ENCODE measurements around the gene ARSA. TPM values are rescaled to one million over a fixed set of nuclear protein-coding genes. Genes with fewer than 3 reads are reported as not detected.

The ARSA gene
- polyA plus RNA-seq, 1 of the 3 experiments (the other 2 are of a cell fraction) = 34.2 TPM

- TF ChIP-seq IRF3 (IDR thresholded peaks at IDR 0.05; ENCODE audit: low read depth, low read length) (no peak), USF2 (IDR thresholded peaks at IDR 0.05; ENCODE audit: borderline replicate concordance, low read depth, low read length) (no peak)
Observed at GRCh38 chr22:50576806-50577696, 50.9 kb downstream of the ARSA start (continued).

GRCh38 chr22:50576070-50576469, 51.9 kb downstream of the ARSA start:
- Histone ChIP-seq H4K20me1 (ENCODE audit: insufficient read depth) (no peaks in the 10 kb centered on the region), H3K27ac (ENCODE audit: low read depth in 2 of 2, low read length in 1 of 2) (no peak overlapping the region), H3K9me2 (no peaks in the 10 kb centered on the region), H3F3A (replicated peaks; ENCODE audit: insufficient read depth) (no peaks in the 10 kb centered on the region), H2AFZ (ENCODE audit: low read depth) (no peak overlapping the region), H3K4me2 (no peak overlapping the region), H3K4me1 (ENCODE audit: control insufficient read depth in 1 of 2, insufficient read depth in 2 of 2, low read depth in 1 of 2, low read length in 1 of 2) (peaks cover 0 to under 1% of the 10 kb centered on the region in 2 experiments; a peak in 1 of 4 replicates), H3K36me3 (replicated peaks in 1 of 2; ENCODE audit: control insufficient read depth in 1 of 2, insufficient read depth in 2 of 2, low read length in 1 of 2) (peaks cover 0 to 66% of the 10 kb centered on the region in 2 experiments), H3K27me3 (ENCODE audit: insufficient read depth) (no peaks in the 10 kb centered on the region), H3K4me3 (ENCODE audit: low read depth in 2 of 2, low read length in 1 of 2) (no peak overlapping the region; a peak in 1 of 4 replicates), H3K9me3 (no peaks in the 10 kb centered on the region), H3K9ac (no peak overlapping the region), H3K79me2 (ENCODE audit: insufficient read depth) (peaks cover 3% of the 10 kb centered on the region; the same call in 1 of the 2 replicates)
- 90% methylated on average over 2 of the region's 5 CpGs for WGBS (ENCODE audit: low lambda C conversion rate)
- DNase-seq = peak; percentile 64
- ChIA-PET POLR2A (interaction anchor here (1.2 kb wide), 1 partner anchor 12 kb away, joined by 7 read pairs; no protein-coding TSS in a partner anchor), CTCF (interaction anchor here (1.0 to 9.0 kb wide), 6 partner anchors 11 to 51 kb away, joined by 3 to 73 read pairs (median 4); partner anchors contain the start of genes SCO2 and SYCE3)
- TF ChIP-seq SIN3A (IDR thresholded peaks at IDR 0.05; ENCODE audit: borderline replicate concordance, low read depth, low read length) (no peak), REST (IDR thresholded peaks at IDR 0.05; ENCODE audit: low read depth, low read length) (no peak), GABPA (IDR thresholded peaks at IDR 0.05; ENCODE audit: low read depth) (no peak), NRF1 (IDR thresholded peaks at IDR 0.05; ENCODE audit: low read depth, low read length) (no peak), MEF2A (IDR thresholded peaks at IDR 0.05; ENCODE audit: borderline replicate concordance, low read depth) (no peak), GATA2 (CRISPR knock-in tag; IDR thresholded peaks at IDR 0.05) (no peak), TAF1 (IDR thresholded peaks at IDR 0.05; ENCODE audit: borderline replicate concordance, low read depth, low read length) (no peak), TCF12 (IDR thresholded peaks at IDR 0.05) (no peak), EP300 (IDR thresholded peaks at IDR 0.05; ENCODE audit: borderline replicate concordance in 1 of 2, low read depth in 1 of 2, low read length in 1 of 2) (no peak), FOXJ3 (CRISPR knock-in tag; IDR thresholded peaks at IDR 0.05) (no peak), IRF3 (IDR thresholded peaks at IDR 0.05; ENCODE audit: low read depth, low read length) (no peak), RAD21 (IDR thresholded peaks at IDR 0.05; ENCODE audit: low read length) (peak; percentile 63), PBX3 (IDR thresholded peaks at IDR 0.05) (no peak), USF2 (IDR thresholded peaks at IDR 0.05; ENCODE audit: borderline replicate concordance, low read depth, low read length) (no peak), CTCF (IDR thresholded peaks at IDR 0.05) (peak; percentile 42), JUND (IDR thresholded peaks at IDR 0.05) (no peak), SMC3 (IDR thresholded peaks at IDR 0.05; ENCODE audit: low read depth, low read length) (peak; percentile 39; the same call in 1 of the 2 replicates)
